ENCODE results near the gene SLC7A1. TPM values are rescaled to one million over a fixed set of nuclear protein-coding genes. Genes with fewer than 3 reads are reported as not detected.

Gene SLC7A1
- total and polyA plus RNA-seq, 2 experiments from 2014 or later = 23.0 to 74.7 TPM

DNA sequence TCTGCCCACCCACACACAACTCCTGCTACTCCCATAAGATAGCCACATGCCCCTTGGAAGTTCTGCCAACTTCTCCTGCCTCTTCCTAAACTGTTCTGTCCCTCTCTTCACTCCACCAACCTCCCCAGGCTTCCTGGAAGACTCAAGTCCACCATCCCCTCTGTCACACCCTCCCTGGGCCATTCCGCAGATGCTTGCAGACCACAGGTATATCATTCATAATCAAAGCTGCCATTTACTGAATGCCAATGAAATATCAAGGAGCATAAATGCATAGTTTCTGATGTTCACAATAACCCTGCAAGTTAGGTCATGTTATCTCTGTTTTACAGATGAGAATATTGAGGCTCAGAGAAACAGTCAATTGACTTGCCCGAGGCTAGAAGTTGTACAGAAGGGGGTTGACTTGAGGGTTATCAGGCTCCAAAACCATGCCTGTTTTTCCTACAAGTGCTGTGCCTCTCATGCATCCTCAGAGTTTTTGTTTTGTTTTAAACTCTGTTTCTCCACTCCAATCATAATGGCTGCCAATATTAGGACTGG, 135.6 kb downstream of the SLC7A1 start (continued):
- TF ChIP-seq, protein P1, sequence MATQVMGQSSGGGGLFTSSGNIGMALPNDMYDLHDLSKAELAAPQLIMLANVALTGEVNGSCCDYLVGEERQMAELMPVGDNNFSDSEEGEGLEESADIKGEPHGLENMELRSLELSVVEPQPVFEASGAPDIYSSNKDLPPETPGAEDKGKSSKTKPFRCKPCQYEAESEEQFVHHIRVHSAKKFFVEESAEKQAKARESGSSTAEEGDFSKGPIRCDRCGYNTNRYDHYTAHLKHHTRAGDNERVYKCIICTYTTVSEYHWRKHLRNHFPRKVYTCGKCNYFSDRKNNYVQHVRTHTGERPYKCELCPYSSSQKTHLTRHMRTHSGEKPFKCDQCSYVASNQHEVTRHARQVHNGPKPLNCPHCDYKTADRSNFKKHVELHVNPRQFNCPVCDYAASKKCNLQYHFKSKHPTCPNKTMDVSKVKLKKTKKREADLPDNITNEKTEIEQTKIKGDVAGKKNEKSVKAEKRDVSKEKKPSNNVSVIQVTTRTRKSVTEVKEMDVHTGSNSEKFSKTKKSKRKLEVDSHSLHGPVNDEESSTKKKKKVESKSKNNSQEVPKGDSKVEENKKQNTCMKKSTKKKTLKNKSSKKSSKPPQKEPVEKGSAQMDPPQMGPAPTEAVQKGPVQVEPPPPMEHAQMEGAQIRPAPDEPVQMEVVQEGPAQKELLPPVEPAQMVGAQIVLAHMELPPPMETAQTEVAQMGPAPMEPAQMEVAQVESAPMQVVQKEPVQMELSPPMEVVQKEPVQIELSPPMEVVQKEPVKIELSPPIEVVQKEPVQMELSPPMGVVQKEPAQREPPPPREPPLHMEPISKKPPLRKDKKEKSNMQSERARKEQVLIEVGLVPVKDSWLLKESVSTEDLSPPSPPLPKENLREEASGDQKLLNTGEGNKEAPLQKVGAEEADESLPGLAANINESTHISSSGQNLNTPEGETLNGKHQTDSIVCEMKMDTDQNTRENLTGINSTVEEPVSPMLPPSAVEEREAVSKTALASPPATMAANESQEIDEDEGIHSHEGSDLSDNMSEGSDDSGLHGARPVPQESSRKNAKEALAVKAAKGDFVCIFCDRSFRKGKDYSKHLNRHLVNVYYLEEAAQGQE (IDR thresholded peaks at IDR 0.05; ENCODE audit: unreplicated experiment) = no peak
- TF ChIP-seq, protein P2, sequence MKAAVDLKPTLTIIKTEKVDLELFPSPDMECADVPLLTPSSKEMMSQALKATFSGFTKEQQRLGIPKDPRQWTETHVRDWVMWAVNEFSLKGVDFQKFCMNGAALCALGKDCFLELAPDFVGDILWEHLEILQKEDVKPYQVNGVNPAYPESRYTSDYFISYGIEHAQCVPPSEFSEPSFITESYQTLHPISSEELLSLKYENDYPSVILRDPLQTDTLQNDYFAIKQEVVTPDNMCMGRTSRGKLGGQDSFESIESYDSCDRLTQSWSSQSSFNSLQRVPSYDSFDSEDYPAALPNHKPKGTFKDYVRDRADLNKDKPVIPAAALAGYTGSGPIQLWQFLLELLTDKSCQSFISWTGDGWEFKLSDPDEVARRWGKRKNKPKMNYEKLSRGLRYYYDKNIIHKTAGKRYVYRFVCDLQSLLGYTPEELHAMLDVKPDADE (IDR thresholded peaks at IDR 0.05) = no peak
- TF ChIP-seq POLR2AphosphoS5 (IDR thresholded peaks at IDR 0.05; ENCODE audit: low read depth) (no peak), ZNF331 (CRISPR knock-in tag; IDR thresholded peaks at IDR 0.05; ENCODE audit: low read depth) (no peak), EZH2phosphoT487 (IDR thresholded peaks at IDR 0.05; ENCODE audit: unreplicated experiment) (no peak)
